ENCODE data around the gene GINM1. TPM values are rescaled to one million over a fixed set of nuclear protein-coding genes. Genes with fewer than 3 reads are reported as not detected.

The GINM1 gene
- total and polyA plus RNA-seq, 9 of the 15 experiments (the other 6 are each of a cell fraction or from before 2014, with no cell fraction given), result 5.0 to 19.3 (median 14.2) TPM

GRCh38 chr6:149545754-149546471 lies 20.3 kb upstream of the GINM1 start, which contains the start of gene PPIL4 (continued):
- TF ChIP-seq VEZF1 (CRISPR knock-in tag; IDR thresholded peaks at IDR 0.05) (peak; percentile 99), MLLT1 (IDR thresholded peaks at IDR 0.05) (peak in 1 of 2 experiments; percentile 97; a peak in 2 of 4 replicates), ZNF408 (CRISPR knock-in tag; IDR thresholded peaks at IDR 0.05; ENCODE audit: low read depth) (no peak), NR0B1 (IDR thresholded peaks at IDR 0.05; ENCODE audit: partially characterized antibody) (no peak), ZKSCAN1 (IDR thresholded peaks at IDR 0.05; ENCODE audit: low read depth, low read length) (peak; percentile 89), MYNN (IDR thresholded peaks at IDR 0.05) (peak; percentile 55; the same call in 1 of the 2 replicates), MYNN (CRISPR knock-in tag; IDR thresholded peaks at IDR 0.05) (no peak), TBP (optimal IDR thresholded peaks at IDR 0.05; ENCODE audit: low read depth, low read length) (peak; percentile 82), TRIM28 (IDR thresholded peaks at IDR 0.05) (peak; percentile 24; the same call in 1 of the 2 replicates), FOXA3 (CRISPR knock-in tag; conservative IDR thresholded peaks at IDR 0.05 in 1 of 2, IDR thresholded peaks at IDR 0.05 in 1 of 2) (no peak; a peak in 1 of 4 replicates), ZFX (CRISPR knock-in tag; IDR thresholded peaks at IDR 0.05) (peak; percentile 83), KLF10 (CRISPR knock-in tag; IDR thresholded peaks at IDR 0.05) (no peak), FOXP1 (CRISPR knock-in tag; IDR thresholded peaks at IDR 0.05) (0 out of 2 replicates have a peak, but pooled peaks have one; percentile 90), ZFP1 (CRISPR knock-in tag; IDR thresholded peaks at IDR 0.05) (no peak), ZSCAN32 (CRISPR knock-in tag; IDR thresholded peaks at IDR 0.05) (0 out of 2 replicates have a peak, but pooled peaks have one; percentile 3), CCNT2 (IDR thresholded peaks at IDR 0.05; ENCODE audit: borderline replicate concordance, extremely low read depth, insufficient read length, low read depth, low read length) (peak; percentile 96), DIDO1 (tag; IDR thresholded peaks at IDR 0.05; ENCODE audit: low read depth) (peak; percentile 94)
- TF ChIP-seq, protein P1, sequence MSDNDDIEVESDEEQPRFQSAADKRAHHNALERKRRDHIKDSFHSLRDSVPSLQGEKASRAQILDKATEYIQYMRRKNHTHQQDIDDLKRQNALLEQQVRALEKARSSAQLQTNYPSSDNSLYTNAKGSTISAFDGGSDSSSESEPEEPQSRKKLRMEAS (CRISPR knock-in tag; IDR thresholded peaks at IDR 0.05), result peak; percentile 80
- TF ChIP-seq, protein P2, sequence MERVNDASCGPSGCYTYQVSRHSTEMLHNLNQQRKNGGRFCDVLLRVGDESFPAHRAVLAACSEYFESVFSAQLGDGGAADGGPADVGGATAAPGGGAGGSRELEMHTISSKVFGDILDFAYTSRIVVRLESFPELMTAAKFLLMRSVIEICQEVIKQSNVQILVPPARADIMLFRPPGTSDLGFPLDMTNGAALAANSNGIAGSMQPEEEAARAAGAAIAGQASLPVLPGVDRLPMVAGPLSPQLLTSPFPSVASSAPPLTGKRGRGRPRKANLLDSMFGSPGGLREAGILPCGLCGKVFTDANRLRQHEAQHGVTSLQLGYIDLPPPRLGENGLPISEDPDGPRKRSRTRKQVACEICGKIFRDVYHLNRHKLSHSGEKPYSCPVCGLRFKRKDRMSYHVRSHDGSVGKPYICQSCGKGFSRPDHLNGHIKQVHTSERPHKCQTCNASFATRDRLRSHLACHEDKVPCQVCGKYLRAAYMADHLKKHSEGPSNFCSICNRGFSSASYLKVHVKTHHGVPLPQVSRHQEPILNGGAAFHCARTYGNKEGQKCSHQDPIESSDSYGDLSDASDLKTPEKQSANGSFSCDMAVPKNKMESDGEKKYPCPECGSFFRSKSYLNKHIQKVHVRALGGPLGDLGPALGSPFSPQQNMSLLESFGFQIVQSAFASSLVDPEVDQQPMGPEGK (CRISPR knock-in tag; IDR thresholded peaks at IDR 0.05; ENCODE audit: borderline replicate concordance), result peak; percentile 32; the same call in 1 of the 2 replicates
- TF ChIP-seq, protein P3, sequence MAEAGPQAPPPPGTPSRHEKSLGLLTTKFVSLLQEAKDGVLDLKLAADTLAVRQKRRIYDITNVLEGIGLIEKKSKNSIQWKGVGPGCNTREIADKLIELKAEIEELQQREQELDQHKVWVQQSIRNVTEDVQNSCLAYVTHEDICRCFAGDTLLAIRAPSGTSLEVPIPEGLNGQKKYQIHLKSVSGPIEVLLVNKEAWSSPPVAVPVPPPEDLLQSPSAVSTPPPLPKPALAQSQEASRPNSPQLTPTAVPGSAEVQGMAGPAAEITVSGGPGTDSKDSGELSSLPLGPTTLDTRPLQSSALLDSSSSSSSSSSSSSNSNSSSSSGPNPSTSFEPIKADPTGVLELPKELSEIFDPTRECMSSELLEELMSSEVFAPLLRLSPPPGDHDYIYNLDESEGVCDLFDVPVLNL (CRISPR knock-in tag; IDR thresholded peaks at IDR 0.05; ENCODE audit: low read depth), result peak; percentile 91

All from K562 (cell line).